ENCODE measurements around the gene SLC4A4.

SLC4A4 gene

GRCh38 chr4:71338846-71339593 lies at the start of gene SLC4A4:
Gene SLC4A4, plus strand, starts transcription at chr4:71339020.
- in situ Hi-C loops (cut with MboI; ENCODE audit: low sequenced_read_pairs): no loop called here

GRCh38 chr4:71290074-71290473 lies 48.7 kb upstream of the SLC4A4 start:
- in situ Hi-C loops (cut with MboI; ENCODE audit: low sequenced_read_pairs): no loop called here

- in situ Hi-C loops (cut with MboI; ENCODE audit: low sequenced_read_pairs): no loop called here
Observed at GRCh38 chr4:71290476-71290875, 48.3 kb upstream of the SLC4A4 start.

- in situ Hi-C loops (cut with MboI; ENCODE audit: low sequenced_read_pairs): no loop called here
Observed at GRCh38 chr4:71292228-71292627, 46.6 kb upstream of the SLC4A4 start.

- in situ Hi-C loops (cut with MboI; ENCODE audit: low sequenced_read_pairs): no loop called here
Observed at GRCh38 chr4:71293705-71294104, 45.1 kb upstream of the SLC4A4 start.

GRCh38 chr4:71294301-71294700 lies 44.5 kb upstream of the SLC4A4 start:
- in situ Hi-C loops (cut with MboI; ENCODE audit: low sequenced_read_pairs): no loop called here

- in situ Hi-C loops (cut with MboI; ENCODE audit: low sequenced_read_pairs): no loop called here
Observed at GRCh38 chr4:71296945-71297344, 41.9 kb upstream of the SLC4A4 start.

- in situ Hi-C loops (cut with MboI; ENCODE audit: low sequenced_read_pairs): no loop called here
Observed at GRCh38 chr4:71300362-71300761, 38.5 kb upstream of the SLC4A4 start.

GRCh38 chr4:71300964-71301363 lies 37.9 kb upstream of the SLC4A4 start:
- in situ Hi-C loops (cut with MboI; ENCODE audit: low sequenced_read_pairs): no loop called here

- in situ Hi-C loops (cut with MboI; ENCODE audit: low sequenced_read_pairs): no loop called here
Observed at GRCh38 chr4:71303287-71303686, 35.5 kb upstream of the SLC4A4 start.

- in situ Hi-C loops (cut with MboI; ENCODE audit: low sequenced_read_pairs): no loop called here
Observed at GRCh38 chr4:71303850-71304249, 35.0 kb upstream of the SLC4A4 start.

- in situ Hi-C loops (cut with MboI; ENCODE audit: low sequenced_read_pairs): no loop called here
Observed at GRCh38 chr4:71304289-71304850, 34.5 kb upstream of the SLC4A4 start.

- in situ Hi-C loops (cut with MboI; ENCODE audit: low sequenced_read_pairs): no loop called here
Observed at GRCh38 chr4:71307729-71308128, 31.1 kb upstream of the SLC4A4 start.

- in situ Hi-C loops (cut with MboI; ENCODE audit: low sequenced_read_pairs): no loop called here
Observed at GRCh38 chr4:71322425-71322824, 16.4 kb upstream of the SLC4A4 start.

- in situ Hi-C loops (cut with MboI; ENCODE audit: low sequenced_read_pairs): no loop called here
Observed at GRCh38 chr4:71333368-71333767, 5.5 kb upstream of the SLC4A4 start.

- in situ Hi-C loops (cut with MboI; ENCODE audit: low sequenced_read_pairs): no loop called here
Observed at GRCh38 chr4:71333960-71334359, 4.9 kb upstream of the SLC4A4 start.

GRCh38 chr4:71334465-71334882 lies 4.3 kb upstream of the SLC4A4 start:
- in situ Hi-C loops (cut with MboI; ENCODE audit: low sequenced_read_pairs): no loop called here

GRCh38 chr4:71343670-71344466 lies 5.0 kb downstream of the SLC4A4 start:
- in situ Hi-C loops (cut with MboI; ENCODE audit: low sequenced_read_pairs): no loop called here

GRCh38 chr4:71346710-71347109 lies 7.9 kb downstream of the SLC4A4 start:
- in situ Hi-C loops (cut with MboI; ENCODE audit: low sequenced_read_pairs): no loop called here

- in situ Hi-C loops (cut with MboI; ENCODE audit: low sequenced_read_pairs): no loop called here
Observed at GRCh38 chr4:71348586-71348985, 9.8 kb downstream of the SLC4A4 start.

GRCh38 chr4:71355045-71355444 lies 16.2 kb downstream of the SLC4A4 start:
- in situ Hi-C loops (cut with MboI; ENCODE audit: low sequenced_read_pairs): no loop called here

GRCh38 chr4:71355971-71356370 lies 17.2 kb downstream of the SLC4A4 start:
- in situ Hi-C loops (cut with MboI; ENCODE audit: low sequenced_read_pairs): no loop called here

All from hTERT RPE-1 (cell line).